Loucy (cell line): ENCODE measurements around the gene GPR82.

Experiments used
- H2AFZ ChIP-seq: fragments of 200-600 bp; sonication (generic); 2 replicates; pipeline ENCODE4 v1.6.0; 2016; ENCODE audit warnings: antibody characterized with exemption, mild to moderate bottlenecking, low read length, moderate library complexity
- H3F3A ChIP-seq: fragments of 200-600 bp; 2 replicates; pipeline ENCODE4 v1.6.0; 2016; ENCODE audit warnings: antibody characterized with exemption, low read depth, mild to moderate bottlenecking
- H3K27me3 ChIP-seq: fragments of 200-600 bp; sonication (generic); 2 replicates; pipeline ENCODE4 v1.6.1; 2014; ENCODE audit warnings: low read length, mild to moderate bottlenecking; ENCODE audit not compliant: insufficient read depth, poor library complexity, severe bottlenecking
- H3K36me3 ChIP-seq: fragments of 200-600 bp; sonication (generic); 2 replicates; pipeline ENCODE4 v1.6.1; 2016; ENCODE audit warnings: low read length; ENCODE audit not compliant: insufficient read depth
- H3K4me1 ChIP-seq: fragments of 200-600 bp; sonication (generic); 2 replicates; pipeline ENCODE4 v1.5.1; 2014; ENCODE audit warnings: low read length, mild to moderate bottlenecking; ENCODE audit not compliant: insufficient read depth, poor library complexity, severe bottlenecking
- H3K4me2 ChIP-seq: fragments of 200-600 bp; sonication (generic); 2 replicates; pipeline ENCODE4 v1.6.0; 2014; ENCODE audit warnings: antibody characterized with exemption, low read length, low read depth, mild to moderate bottlenecking; ENCODE audit not compliant: poor library complexity, severe bottlenecking
- H3K4me3 ChIP-seq: fragments of 200-600 bp; sonication (generic); 2 replicates; pipeline ENCODE4 v1.5.1; 2014; ENCODE audit warnings: low read length, mild to moderate bottlenecking, mixed read lengths; ENCODE audit not compliant: poor library complexity, severe bottlenecking
- H3K79me2 ChIP-seq: fragments of 200-600 bp; sonication (generic); 2 replicates; pipeline ENCODE4 v1.6.1; 2014; ENCODE audit warnings: low read length; ENCODE audit not compliant: insufficient read depth
- H3K9ac ChIP-seq: fragments of 200-600 bp; sonication (generic); 2 replicates; pipeline ENCODE4 v1.6.0; 2014; ENCODE audit warnings: mild to moderate bottlenecking, low read depth, low read length, moderate library complexity; ENCODE audit not compliant: poor library complexity, severe bottlenecking
- H3K9me2 ChIP-seq: fragments of 200-600 bp; sonication (generic); replicated peaks from 2 replicates; pipeline ENCODE4 v1.6.1; 2016; ENCODE audit warnings: low read depth, low read length, mixed read lengths
- H3K9me3 ChIP-seq: fragments of 200-600 bp; sonication (generic); 2 replicates; pipeline ENCODE4 v1.6.1; 2014; ENCODE audit warnings: mild to moderate bottlenecking, antibody characterized with exemption, low read length, low read depth; ENCODE audit not compliant: insufficient read depth
- H4K20me1 ChIP-seq: fragments of 200-600 bp; sonication (generic); 2 replicates; pipeline ENCODE4 v1.6.0; 2014; ENCODE audit warnings: antibody characterized with exemption, low read length, mild to moderate bottlenecking; ENCODE audit not compliant: insufficient read depth, poor library complexity, severe bottlenecking
- CTCF ChIP-seq: fragments of 200-600 bp; sonication (generic); conservative IDR thresholded peaks from 2 replicates; pipeline ENCODE4 v1.5.1; 2014; ENCODE audit warnings: mild to moderate bottlenecking, antibody characterized with exemption, low read length
- EZH2phosphoT487 ChIP-seq: fragments of 200-600 bp; IDR thresholded peaks from 2 replicates; pipeline ENCODE4 v1.6.1; 2018; ENCODE audit warnings: antibody characterized with exemption, mild to moderate bottlenecking, moderate library complexity, borderline replicate concordance

The GPR82 gene

DNA sequence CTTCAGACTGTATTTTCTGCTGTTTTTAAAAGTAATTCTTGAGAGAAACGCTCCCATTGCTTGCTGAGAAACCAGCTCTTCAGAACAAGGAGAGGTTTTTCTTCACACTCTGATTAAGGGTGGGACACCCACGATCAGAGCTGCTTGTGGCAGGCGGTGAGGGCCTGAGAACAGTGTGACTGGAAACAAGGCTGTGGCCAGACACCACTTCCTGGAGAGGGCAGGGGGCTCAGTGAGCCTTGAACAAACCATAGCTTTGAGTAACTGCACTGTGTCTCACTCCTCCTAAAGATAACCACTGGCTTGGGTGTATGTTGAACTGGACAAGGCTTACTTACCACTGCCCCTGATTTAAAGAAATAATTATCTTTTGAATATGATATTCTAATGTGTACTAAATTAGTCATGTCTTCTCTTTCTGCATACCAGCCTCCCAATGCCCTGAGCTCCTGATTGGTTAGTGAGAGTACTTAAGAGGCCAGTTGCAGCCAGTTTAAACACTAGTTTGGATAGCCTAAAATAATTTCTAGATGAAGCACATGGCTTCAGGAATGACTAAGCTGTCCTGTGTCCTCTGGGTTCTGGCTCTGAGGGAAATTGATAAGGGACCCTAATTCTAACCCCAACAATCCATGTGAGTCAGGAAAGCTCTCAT, 3.7 kb upstream of the GPR82 start:
- H3K27me3 ChIP-seq = no peaks in the 10 kb centered on the region
- no peaks in the 10 kb centered on the region for H3K9me3 ChIP-seq
- no peak for TF ChIP-seq CTCF
- TF ChIP-seq EZH2phosphoT487 = no peak
- peaks cover 3% of the 10 kb centered on the region; the same call in 1 of the 2 replicates for H3F3A ChIP-seq
- peak overlapping the region; percentile 53 for H3K4me2 ChIP-seq
- H4K20me1 ChIP-seq = no peaks in the 10 kb centered on the region
- peaks cover 17% of the 10 kb centered on the region for H3K4me1 ChIP-seq
- peak overlapping the region; percentile 20 for H3K4me3 ChIP-seq
- H3K36me3 ChIP-seq = no peaks in the 10 kb centered on the region
- no peak overlapping the region for H2AFZ ChIP-seq
- no peak overlapping the region for H3K9ac ChIP-seq
- no peaks in the 10 kb centered on the region for H3K9me2 ChIP-seq
- no peaks in the 10 kb centered on the region for H3K79me2 ChIP-seq

DNA sequence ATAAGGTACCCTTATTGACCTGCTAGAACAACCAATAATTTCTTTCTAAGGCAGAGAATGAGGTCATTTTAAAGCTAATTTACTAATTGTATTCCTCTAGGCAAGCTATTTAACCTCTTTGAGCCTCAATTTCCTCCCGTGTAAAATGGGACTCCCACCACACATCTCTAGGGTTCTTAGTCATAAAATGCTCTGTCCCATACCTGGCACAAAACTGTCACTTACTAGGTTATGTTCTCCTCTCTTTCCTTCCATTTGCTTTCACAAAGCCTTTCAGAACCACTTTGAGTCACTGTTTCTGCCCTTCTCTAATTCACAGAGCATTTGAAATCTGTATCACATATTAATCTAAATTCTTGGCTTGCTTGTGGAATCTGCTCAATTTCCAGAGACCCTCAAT, 2.4 kb upstream of the GPR82 start:
- Histone ChIP-seq H3K36me3 (no peaks in the 10 kb centered on the region), H3K4me3 (no peak overlapping the region), H3K9me2 (no peaks in the 10 kb centered on the region), H2AFZ (no peak overlapping the region), H3K27me3 (no peaks in the 10 kb centered on the region), H3K79me2 (no peaks in the 10 kb centered on the region), H3K4me2 (no peak overlapping the region), H3K9ac (no peak overlapping the region), H3F3A (peaks cover 3% of the 10 kb centered on the region; the same call in 1 of the 2 replicates), H3K9me3 (no peaks in the 10 kb centered on the region), H4K20me1 (no peaks in the 10 kb centered on the region), H3K4me1 (peaks cover 17% of the 10 kb centered on the region)
- no peak for TF ChIP-seq CTCF
- no peak for TF ChIP-seq EZH2phosphoT487

GRCh38 chrX:41722214-41722613, 1.8 kb upstream of the GPR82 start:
- H3K9me3 ChIP-seq = no peaks in the 10 kb centered on the region
- TF ChIP-seq EZH2phosphoT487 (no peak), CTCF (no peak)

More at GRCh38 chrX:41722214-41722613, 1.8 kb upstream of the GPR82 start:
- Histone ChIP-seq H3K9me2 (no peaks in the 10 kb centered on the region), H3K4me1 (peaks cover 17% of the 10 kb centered on the region), H3K36me3 (no peaks in the 10 kb centered on the region), H3K4me2 (no peak overlapping the region), H3K79me2 (no peaks in the 10 kb centered on the region), H4K20me1 (no peaks in the 10 kb centered on the region), H3K9ac (no peak overlapping the region), H3F3A (peaks cover 3% of the 10 kb centered on the region; the same call in 1 of the 2 replicates), H3K4me3 (no peak overlapping the region), H3K27me3 (no peaks in the 10 kb centered on the region), H2AFZ (no peak overlapping the region)
